GM19023 (cell line): ENCODE results near the gene SDR42E1.

Experiments used
- ATAC-seq: cut with Tn5 transposase; IDR thresholded peaks from one replicate; pipeline ENCODE4 v1.9.1; 2021; ENCODE audit warnings: mild to moderate bottlenecking, moderate library complexity; ENCODE audit not compliant: unreplicated experiment

Gene SDR42E1

GRCh38 chr16:82011199-82011641 lies at the start of gene SDR42E1:
Gene SDR42E1, minus strand, starts transcription at chr16:82011470. Its CDS starts 10,612 bp downstream, at chr16:82000858.
- ATAC-seq, result peak; percentile 85

DNA sequence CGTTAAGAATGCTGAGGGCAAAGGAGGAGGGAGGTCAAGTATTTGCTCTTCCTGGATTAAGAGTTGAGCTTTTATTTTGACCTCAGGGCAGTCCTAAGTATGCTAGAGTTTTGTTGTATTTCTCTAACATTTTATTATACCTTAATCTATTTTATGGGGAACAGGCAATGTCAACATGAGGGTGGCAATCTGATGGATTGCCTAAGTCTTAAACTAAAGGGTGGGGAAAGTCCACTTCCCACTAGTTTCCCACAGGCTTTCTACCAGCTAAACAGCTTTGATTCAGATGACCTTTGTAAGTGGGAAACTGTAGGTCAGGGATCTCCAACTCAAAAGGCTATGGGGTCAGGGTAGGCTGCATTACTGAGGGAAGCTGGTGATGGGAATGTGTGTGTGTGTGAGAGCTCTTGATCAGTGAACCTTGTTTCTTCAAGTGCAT lies 48.7 kb upstream of the SDR42E1 start:
- ATAC-seq, result no peak

GRCh38 chr16:82059161-82059982 lies 48.1 kb upstream of the SDR42E1 start:
- ATAC-seq, result no peak

GRCh38 chr16:82056550-82056896 lies 45.3 kb upstream of the SDR42E1 start:
- ATAC-seq, result no peak

- ATAC-seq, result no peak
Measured at GRCh38 chr16:82055728-82056549, 44.7 kb upstream of the SDR42E1 start.

- ATAC-seq, result no peak
Measured at GRCh38 chr16:82055117-82055516, 43.8 kb upstream of the SDR42E1 start.

GRCh38 chr16:82051656-82052055 lies 40.4 kb upstream of the SDR42E1 start:
- ATAC-seq, result no peak

- no peak for ATAC-seq
Measured at GRCh38 chr16:82050909-82051357, 39.7 kb upstream of the SDR42E1 start.

GRCh38 chr16:82050506-82050905 lies 39.2 kb upstream of the SDR42E1 start:
- no peak for ATAC-seq

DNA sequence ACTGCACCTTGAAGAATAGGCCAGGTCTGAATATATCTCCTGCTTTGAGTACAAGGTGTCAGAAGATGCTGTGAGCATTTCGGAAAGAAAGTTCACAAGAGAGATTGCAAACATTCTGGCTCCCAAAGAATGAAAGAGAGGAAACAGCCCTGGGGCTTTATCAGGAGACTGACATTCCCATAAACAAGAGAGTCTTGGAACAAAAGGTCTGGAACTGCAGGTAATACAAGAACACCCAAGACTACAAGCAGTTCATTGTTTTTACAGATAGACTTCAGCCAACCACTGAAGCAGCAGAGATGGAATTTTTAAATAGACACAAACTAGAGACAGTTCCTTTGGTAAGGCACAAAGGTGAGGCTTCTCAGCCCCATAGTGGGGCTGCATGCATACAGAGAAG lies 38.2 kb upstream of the SDR42E1 start:
- ATAC-seq, result no peak

GRCh38 chr16:82047787-82048186 lies 36.5 kb upstream of the SDR42E1 start:
- no peak for ATAC-seq

DNA sequence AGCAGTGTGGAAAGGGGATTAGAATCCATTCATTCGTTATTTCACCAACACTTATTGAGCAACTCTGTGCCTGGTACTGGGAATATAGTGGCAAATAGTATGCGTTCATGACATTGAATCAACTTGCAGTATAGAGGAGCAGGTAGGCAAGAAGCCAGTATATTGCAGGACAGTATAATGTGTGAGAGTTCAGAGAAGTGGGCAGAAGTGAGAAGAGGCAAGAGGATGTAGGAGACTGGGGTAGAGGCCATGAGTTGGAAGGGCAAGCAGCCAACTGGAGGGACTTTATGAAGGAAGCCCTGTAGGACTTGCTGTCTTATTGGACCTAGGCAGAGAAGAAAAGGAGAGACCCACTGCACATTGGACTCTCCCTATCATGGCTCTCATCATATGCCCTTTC lies 36.1 kb upstream of the SDR42E1 start:
- ATAC-seq, result no peak

DNA sequence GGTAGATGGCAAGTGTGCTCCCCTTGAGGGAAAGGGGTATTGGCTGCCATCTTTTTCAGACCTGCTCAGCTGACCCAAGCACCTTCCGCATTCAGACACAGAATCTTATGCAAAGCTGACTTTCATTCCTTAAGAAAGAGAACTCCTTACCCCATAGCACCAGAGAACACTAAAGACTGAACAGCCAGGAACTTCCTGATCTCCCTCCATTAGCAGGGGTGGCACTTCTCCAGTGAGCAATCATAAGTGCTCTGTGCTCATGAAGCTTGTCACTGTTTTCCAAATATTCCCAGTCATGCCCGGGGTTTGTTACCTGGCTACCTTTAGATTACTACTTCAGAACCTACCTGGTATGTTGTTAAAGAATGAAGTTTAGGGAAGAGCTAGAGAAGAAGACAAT lies 35.7 kb upstream of the SDR42E1 start:
- no peak for ATAC-seq

GRCh38 chr16:82046541-82046940 lies 35.3 kb upstream of the SDR42E1 start:
- no peak for ATAC-seq

DNA sequence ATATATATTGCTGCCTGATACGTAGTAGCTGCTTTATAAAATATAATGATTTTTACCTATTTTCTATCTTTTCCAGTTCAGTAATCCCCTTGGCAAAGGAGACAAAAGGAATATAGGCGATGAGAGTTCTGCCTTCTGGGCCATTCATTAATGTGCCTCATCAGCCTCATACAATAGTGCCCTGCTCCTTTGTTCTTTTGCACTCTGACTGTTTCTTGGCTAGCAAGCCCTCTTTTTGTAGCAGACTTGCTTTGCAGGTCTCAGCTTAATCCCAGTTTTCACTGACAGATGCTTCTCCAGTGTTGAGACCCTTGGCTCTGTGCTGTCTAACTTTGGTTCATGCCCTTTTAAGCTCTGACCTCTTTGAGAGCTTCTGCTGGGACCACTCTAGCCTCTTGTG lies 34.2 kb upstream of the SDR42E1 start:
- no peak for ATAC-seq

DNA sequence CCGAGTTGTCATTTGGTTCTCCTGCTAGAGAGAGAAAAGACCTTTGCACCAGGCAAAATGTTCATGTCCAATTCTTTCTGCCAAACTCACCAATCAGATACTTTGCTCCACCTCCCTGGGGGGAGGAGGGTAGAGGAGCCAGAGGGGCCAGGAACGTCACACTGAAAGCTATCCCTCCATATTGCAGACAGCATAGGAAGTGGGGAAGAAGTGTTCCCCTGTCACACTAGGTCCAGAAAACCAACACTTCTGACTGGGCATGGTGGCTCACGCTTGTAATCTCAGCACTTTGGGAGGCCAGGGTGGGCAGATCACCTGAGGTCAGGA lies 33.3 kb upstream of the SDR42E1 start:
- ATAC-seq, result no peak

DNA sequence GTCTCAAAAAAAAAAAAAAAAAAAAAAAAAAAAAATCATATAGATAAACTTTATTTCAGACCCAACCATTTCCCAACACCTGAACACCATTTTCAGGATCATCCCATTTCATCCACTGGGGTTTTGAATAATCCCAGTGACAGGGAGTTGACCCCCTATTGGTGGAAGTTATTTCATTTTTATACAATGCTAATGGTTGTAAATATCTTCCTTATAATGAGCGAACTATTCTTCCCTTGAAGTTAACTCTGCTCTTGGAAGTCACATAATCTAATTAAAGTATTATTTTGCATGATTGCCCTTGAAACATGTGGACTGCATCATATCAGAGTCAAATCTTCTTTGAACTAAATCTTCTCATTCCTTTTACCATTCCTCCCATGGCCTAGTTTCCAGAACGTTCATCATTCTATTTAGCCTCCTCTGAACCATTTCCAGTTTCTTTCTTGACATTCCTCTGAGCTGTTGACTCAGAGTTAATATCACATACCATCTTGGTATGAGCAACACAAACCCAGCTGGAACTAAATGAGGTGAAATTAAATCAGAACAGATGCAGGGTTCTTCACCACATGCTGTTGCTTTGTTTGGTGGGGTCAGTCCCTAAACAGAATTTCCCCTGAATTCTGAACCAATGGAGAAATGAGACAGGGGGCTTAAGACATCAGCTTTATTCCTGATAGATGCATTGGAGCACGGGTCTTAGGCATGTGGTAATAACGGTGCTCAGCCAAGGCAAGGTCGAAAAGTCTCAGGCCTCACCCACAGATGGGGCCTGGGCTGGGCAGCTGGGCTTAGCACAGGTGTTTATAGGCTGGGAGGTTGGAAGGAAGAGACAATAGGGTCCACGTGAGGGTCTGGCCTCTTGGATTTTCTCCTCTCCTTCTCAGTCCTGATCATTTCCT lies 32.7 kb upstream of the SDR42E1 start:
- ATAC-seq, result no peak

DNA sequence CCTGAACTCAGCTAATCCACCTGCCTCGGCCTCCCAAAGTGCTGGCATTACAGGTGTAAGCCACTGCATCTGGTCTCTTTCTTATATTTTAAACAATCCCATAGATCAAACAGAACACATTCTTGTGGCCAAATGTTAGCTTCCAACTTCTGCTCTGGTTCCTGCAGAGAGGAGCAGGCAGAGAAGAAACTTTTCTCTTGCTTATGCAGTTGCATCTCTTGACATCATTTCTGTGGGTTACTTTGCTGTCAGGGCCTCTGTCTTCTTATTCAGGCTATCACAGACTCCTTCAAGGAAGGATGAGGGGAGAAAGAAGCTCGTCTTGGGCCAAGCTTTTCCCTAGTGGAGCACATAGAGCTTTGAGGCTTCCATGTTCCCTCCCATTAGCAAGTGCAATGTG lies 31.6 kb upstream of the SDR42E1 start:
- ATAC-seq, result no peak

- ATAC-seq, result no peak
Measured at GRCh38 chr16:82042144-82042543, 30.9 kb upstream of the SDR42E1 start.

DNA sequence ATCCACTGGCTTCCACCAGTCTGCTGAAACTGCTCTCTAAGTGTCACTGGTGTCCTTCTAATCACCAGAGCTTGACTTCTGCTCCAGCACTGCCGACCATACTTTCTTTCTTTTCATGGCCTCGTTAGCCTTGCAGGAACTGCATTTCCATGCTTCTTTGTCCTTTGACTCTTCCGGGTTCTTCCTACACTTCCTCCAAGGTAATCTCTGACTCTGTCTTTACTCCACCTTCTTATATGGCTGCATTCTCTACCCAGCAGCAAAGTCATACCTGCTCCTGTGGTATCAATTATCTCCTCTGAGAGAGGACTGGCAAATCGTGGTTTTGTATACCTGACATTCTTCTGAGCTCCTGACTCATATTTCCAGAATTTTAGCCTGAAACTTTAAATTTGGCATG lies 30.3 kb upstream of the SDR42E1 start:
- no peak for ATAC-seq

- no peak for ATAC-seq
Measured at GRCh38 chr16:82040296-82040695, 29.0 kb upstream of the SDR42E1 start.
